Heart left ventricle (tissue), 13 donors: ENCODE data around the gene ERMN.

ENCODE experiments used
- POLR2A ChIP-seq, 2 donors: fragments of 450-650 bp; IDR thresholded peaks; one replicate each; pipeline ENCODE4 v1.6.1; 2017; ENCODE audit warnings: antibody characterized with exemption in 2 of 2, mild to moderate bottlenecking in 2 of 2, moderate library complexity in 2 of 2
- TF ChIP-seq, protein P1 (sequence below), 12 donors: fragments of 200-600 bp; sonication (generic) in 4 of 12; IDR thresholded peaks; one replicate each; pipeline versions ENCODE4 v1.5.0 to v1.8.0; 2018 to 2022; ENCODE audit warnings: antibody characterized with exemption in 12 of 12, mild to moderate bottlenecking in 5 of 12
- donor health status: ischemic (EF 13 %, LVEDD 7.1; RV severe dilation, severe dysfunction).
- donor health status: DM: no; HTN: yes; CAD: no.
- donor health status: DM: no; HTN: no; CAD: no.
- donor health status: ischemic (EF 25% LVEDD 6.9; RV normal size, moderate dysfunction).
- donor health status: ischemic (EF 25% LVEDD 5.7; RV mildly dilated, moderate dysfunction).
- donor health status: ischemic (EF 35%, LVEDD 5.7; RV mildly dilated, moderate dysfunction).
- donor health status: nonischemic (EF 11% LVEDD 7.7; RV severe dilation, severe dysfunction).
- donor health status: DM: yes; HTN: yes; CAD: no.
- donor health status: PGD.
- donor health status: ischemic (EF 29% LVEDD 5.4; RV normal size, mild dysfunction).
- donor health status: nonischemic (EF 23%, LVEDD 6.1; RV moderate dilation, normal function).

DNA sequence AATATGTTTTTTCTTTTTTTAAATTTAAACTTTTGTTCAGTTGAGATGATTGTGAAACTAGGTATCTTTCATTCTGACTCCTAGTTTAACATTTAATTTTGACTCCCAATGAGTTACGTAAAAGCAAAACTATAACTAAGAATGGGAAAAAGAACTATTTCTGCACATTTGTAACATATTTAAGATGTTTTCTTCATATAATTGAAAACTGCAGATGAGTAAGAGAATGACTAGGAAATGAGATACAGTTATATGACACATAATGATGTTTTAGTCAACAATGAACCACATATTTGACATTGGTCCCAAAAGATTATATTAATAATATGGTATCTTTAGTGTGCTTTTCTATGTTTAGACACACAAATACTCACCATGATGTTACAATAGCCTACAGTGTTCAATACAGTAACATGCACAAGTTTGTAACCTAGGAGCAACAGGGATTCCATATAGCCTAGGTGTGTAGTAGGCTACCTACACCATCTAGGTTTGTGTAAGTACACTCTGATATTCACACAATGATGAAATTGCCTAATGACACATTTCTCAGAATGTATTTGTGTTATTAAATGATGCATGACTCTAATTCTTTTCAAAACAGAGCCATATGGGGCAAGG is 12.6 kb downstream of the ERMN start:
- TF ChIP-seq, protein P1, sequence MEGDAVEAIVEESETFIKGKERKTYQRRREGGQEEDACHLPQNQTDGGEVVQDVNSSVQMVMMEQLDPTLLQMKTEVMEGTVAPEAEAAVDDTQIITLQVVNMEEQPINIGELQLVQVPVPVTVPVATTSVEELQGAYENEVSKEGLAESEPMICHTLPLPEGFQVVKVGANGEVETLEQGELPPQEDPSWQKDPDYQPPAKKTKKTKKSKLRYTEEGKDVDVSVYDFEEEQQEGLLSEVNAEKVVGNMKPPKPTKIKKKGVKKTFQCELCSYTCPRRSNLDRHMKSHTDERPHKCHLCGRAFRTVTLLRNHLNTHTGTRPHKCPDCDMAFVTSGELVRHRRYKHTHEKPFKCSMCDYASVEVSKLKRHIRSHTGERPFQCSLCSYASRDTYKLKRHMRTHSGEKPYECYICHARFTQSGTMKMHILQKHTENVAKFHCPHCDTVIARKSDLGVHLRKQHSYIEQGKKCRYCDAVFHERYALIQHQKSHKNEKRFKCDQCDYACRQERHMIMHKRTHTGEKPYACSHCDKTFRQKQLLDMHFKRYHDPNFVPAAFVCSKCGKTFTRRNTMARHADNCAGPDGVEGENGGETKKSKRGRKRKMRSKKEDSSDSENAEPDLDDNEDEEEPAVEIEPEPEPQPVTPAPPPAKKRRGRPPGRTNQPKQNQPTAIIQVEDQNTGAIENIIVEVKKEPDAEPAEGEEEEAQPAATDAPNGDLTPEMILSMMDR (IDR thresholded peaks at IDR 0.05) = no peak
- TF ChIP-seq POLR2A (IDR thresholded peaks at IDR 0.05) = no peak
